KOPT-K1 (cell line): Measurements from ENCODE around the gene KDM5A.
"Not testable (repeated sequence)": the region's sequence is repeated elsewhere in the genome, so short reads cannot be mapped to it uniquely, and the experiment has no call there.

Source experiments
- H3K27ac ChIP-seq: fragments of 200-600 bp; sonication (generic); 2 replicates; pipeline ENCODE4 v1.5.1; 2016; ENCODE audit warnings: antibody characterized with exemption, mild to moderate bottlenecking, low read depth, low read length; ENCODE audit not compliant: poor library complexity, severe bottlenecking
- H3K36me3 ChIP-seq: fragments of 200-600 bp; sonication (generic); 2 replicates; pipeline ENCODE4 v1.5.1; 2017; ENCODE audit warnings: antibody characterized with exemption, mild to moderate bottlenecking, low read length, moderate library complexity; ENCODE audit not compliant: insufficient read depth
- H3K9me3 ChIP-seq: fragments of 200-600 bp; sonication (generic); 2 replicates; pipeline ENCODE4 v1.5.1; 2017; ENCODE audit warnings: antibody characterized with exemption, low read length, mild to moderate bottlenecking; ENCODE audit not compliant: insufficient read depth, poor library complexity, severe bottlenecking

KDM5A gene

GRCh38 chr12:247271-247670, 141.8 kb downstream of the KDM5A start:
- H3K9me3 ChIP-seq, result peaks cover 12% of the 10 kb centered on the region
- no peaks in the 10 kb centered on the region for H3K36me3 ChIP-seq
- no peak overlapping the region for H3K27ac ChIP-seq

GRCh38 chr12:243381-243780, 145.7 kb downstream of the KDM5A start:
- peaks cover 12% of the 10 kb centered on the region for H3K9me3 ChIP-seq

DNA sequence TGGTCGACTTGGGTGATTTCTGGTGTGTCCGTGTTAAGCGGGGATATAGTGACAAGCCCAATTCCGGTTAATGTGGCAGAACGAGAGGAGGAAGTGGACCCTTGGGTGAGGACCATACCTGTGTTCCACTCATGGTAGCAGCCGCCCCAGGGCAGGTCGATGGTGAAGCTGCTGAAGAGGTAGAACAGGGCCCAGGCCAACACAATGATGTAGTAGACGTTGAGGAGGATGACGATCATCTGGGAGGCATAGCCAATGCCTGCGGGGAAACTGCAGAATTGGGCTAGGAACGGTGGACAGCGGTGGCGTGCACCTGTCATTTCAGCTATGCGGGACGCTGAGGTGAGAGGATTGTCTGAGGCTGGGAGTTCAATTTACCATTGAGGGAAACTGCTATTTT, 146.6 kb downstream of the KDM5A start:
- Histone ChIP-seq H3K27ac (no peak overlapping the region), H3K9me3 (peaks cover 10% of the 10 kb centered on the region), H3K36me3 (no peaks in the 10 kb centered on the region)

More at GRCh38 chr12:243381-243780, 145.7 kb downstream of the KDM5A start:
- Histone ChIP-seq H3K27ac (no peak overlapping the region), H3K36me3 (no peaks in the 10 kb centered on the region)

DNA sequence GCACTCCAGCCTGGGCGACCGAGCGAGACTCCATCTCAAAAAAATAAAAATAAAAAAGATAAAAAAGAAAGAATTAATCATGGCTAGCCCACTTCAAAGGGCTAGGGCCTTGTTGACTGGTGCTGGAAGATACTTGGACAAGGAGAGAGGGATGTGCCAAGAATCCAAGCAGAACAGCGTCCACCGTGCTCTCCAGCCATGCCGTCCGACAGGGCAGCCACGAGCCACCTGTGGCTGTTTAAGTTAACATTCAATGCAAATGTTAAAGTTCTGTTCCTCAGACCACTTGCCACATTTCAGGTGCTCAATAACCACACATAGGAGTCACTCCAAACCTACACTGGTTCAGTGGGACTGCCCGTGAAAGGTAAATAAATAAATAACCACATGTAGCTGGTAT, 147.9 kb downstream of the KDM5A start:
- H3K27ac ChIP-seq, result no peak overlapping the region
- H3K9me3 ChIP-seq, result peaks cover 16% of the 10 kb centered on the region
- no peaks in the 10 kb centered on the region for H3K36me3 ChIP-seq

GRCh38 chr12:240566-240965, 148.6 kb downstream of the KDM5A start:
- H3K27ac ChIP-seq, result no peak overlapping the region
- H3K36me3 ChIP-seq, result no peaks in the 10 kb centered on the region
- peaks cover 22% of the 10 kb centered on the region for H3K9me3 ChIP-seq

GRCh38 chr12:238736-239398, 150.3 kb downstream of the KDM5A start:
- H3K27ac ChIP-seq, result no peak overlapping the region
- no peaks in the 10 kb centered on the region for H3K36me3 ChIP-seq
- peaks cover 32% of the 10 kb centered on the region for H3K9me3 ChIP-seq

DNA sequence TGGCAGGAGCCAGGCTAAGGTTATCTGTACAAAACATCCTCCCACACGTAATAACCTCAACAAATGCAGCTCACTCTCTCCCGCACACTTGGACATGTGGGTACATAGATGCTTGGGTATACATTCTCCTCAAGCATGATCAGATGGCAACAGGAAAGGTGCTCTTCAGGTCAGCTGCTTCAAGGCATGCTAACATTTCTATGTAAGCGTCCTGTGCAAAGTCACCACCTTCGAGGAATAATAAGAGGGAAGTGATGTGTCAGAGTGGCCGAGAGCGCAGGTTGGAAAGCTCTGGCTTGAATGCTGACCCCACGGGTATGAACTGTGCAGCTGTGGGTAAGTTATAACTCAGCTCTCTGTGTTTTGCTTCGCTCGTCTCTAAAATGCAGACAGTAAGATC, 151.0 kb downstream of the KDM5A start:
- Histone ChIP-seq H3K27ac (no peak overlapping the region), H3K9me3 (peaks cover 32% of the 10 kb centered on the region), H3K36me3 (no peaks in the 10 kb centered on the region)

DNA sequence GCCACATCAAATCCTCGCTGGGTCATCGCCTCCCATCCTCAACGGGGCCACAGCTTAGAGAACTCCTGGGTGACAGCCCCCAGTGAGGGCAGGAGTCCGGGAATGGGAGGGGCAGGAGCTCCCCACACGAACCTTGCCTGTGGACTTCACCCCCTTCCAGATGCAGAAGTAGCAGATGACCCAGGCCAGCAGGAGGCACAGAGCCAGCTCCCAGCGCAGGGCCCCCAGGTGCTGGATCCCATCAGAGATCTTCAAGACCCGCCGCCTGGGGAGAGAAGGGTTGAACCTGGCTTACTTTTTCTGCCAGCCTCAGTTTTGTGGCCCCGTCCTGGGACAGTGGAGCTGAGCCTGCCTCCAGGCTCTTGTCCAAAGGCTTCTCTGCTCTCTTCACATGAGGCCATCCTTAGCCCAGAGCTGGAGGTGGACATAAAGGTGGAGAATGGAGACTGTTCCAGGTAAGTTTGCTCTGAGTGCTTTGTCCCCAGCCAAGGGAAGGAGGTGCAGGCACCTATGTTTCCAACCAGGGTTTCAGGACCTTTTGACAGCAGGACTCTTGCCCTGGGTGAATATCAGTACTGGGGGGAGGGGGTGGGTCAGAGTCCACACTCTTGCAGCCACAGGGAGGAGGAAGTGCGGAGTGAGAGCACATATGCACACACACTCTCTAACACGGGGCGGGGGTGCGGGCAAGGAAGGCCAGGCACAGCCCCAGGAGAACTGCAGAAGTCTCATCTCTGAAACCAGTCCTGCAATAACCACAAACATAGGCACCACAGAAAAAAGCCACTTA, 151.9 kb downstream of the KDM5A start:
- H3K9me3 ChIP-seq, result peaks cover 32% of the 10 kb centered on the region
- no peak overlapping the region for H3K27ac ChIP-seq
- no peaks in the 10 kb centered on the region for H3K36me3 ChIP-seq

GRCh38 chr12:236445-236844, 152.7 kb downstream of the KDM5A start:
- peaks cover 32% of the 10 kb centered on the region for H3K9me3 ChIP-seq
- no peak overlapping the region for H3K27ac ChIP-seq
- H3K36me3 ChIP-seq, result no peaks in the 10 kb centered on the region

- peaks cover 32% of the 10 kb centered on the region for H3K9me3 ChIP-seq
- not testable (repeated sequence) for H3K27ac ChIP-seq, H3K36me3 ChIP-seq
Observed at GRCh38 chr12:235967-236366, 153.2 kb downstream of the KDM5A start.

- H3K36me3 ChIP-seq, result no peaks in the 10 kb centered on the region
- H3K27ac ChIP-seq, result no peak overlapping the region
- H3K9me3 ChIP-seq, result peaks cover 32% of the 10 kb centered on the region
Observed at GRCh38 chr12:234891-235415, 154.2 kb downstream of the KDM5A start.

DNA sequence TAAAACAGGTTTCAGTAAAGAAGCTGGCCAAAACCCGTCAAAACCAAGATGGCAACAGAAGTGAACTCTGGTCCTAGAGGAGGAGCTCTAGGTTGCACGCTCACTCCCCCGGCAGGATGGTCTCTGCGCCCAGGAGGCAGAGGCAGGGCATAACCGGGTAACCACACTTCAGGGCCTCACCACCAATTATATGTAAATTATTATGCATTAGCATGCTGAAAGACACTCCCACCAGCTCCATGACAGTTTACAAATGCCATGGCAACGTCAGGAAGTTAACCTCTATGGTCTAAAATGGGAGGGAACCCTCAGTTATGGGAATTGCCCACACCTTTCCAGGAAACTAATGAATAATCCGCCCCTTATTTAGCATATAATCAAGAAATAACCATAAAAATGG, 155.1 kb downstream of the KDM5A start:
- H3K27ac ChIP-seq, result no peak overlapping the region

GRCh38 chr12:233615-233968, 155.5 kb downstream of the KDM5A start:
- H3K36me3 ChIP-seq, result no peaks in the 10 kb centered on the region
- H3K27ac ChIP-seq, result no peak overlapping the region
- peaks cover 32% of the 10 kb centered on the region for H3K9me3 ChIP-seq

More for the DNA sequence above, 155.1 kb downstream of the KDM5A start:
- H3K9me3 ChIP-seq, result peaks cover 32% of the 10 kb centered on the region
- no peaks in the 10 kb centered on the region for H3K36me3 ChIP-seq

DNA sequence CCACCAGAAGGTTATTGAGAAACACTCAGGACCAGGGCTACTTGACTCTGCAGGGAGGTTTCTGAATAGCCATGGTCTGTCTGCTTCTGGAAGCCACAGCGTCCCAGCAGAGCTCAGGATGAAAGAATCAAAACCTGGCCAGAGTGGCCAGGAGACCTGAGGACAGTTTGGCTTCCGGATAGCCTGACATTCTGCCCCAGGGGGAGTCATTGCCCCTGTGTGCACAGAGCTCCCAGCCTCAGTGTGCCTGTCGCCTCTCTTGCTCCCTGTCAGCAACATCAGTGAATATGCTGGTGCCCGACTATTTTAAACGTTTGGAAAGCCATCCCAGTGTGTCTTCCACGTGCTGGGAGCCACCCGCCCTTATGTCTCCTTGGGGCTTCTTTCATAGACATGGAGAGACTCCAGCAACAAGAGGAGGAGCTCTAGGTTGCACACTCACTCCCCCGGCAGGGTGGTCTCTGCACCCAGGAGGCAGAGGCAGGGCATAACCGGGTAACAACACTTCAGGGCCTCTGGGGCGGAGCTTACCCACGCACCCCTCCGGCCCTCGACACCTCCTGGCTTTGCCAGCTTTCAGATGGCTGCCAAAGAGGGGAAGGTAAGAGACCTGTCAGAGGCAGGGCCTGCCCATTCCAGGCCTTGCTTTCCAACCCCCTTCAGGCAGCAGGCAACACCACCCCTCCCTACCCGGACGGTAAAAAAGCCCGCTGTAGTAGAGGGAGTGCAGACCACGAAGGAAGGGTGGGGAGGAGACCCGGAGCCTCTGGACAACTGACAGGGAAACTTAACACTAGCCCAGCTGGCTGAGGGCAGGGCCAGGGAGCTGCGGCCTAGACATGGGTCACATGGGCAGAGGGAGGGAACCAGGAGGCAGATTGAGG, 156.1 kb downstream of the KDM5A start:
- H3K36me3 ChIP-seq, result no peaks in the 10 kb centered on the region
- H3K9me3 ChIP-seq, result peaks cover 32% of the 10 kb centered on the region
- no peak overlapping the region for H3K27ac ChIP-seq
